Measurements from ENCODE around the gene PTPN6.

GRCh38 chr12:6965026-6965661 is 14.0 kb downstream of the PTPN6 start:
- peak; percentile 96 for TF ChIP-seq CTCF (conservative IDR thresholded peaks at IDR 0.05; ENCODE audit: low read depth, low read length)
- TF ChIP-seq EZH2 (IDR thresholded peaks at IDR 0.05; ENCODE audit: borderline replicate concordance, low read depth, low read length, poor library complexity, severe bottlenecking): no peak

Data from A673 (cell line).